Activated CD8-positive, alpha-beta memory T cell treated with anti-CD3 and anti-CD28 coated beads, Interleukin-2, amount 50 U/mL, for 1 hour (primary cell): ENCODE data around the gene MECR.

Experiments
- DNase-seq: peaks from one replicate; pipeline ENCODE4 v3.0.0-alpha.2; 2020; ENCODE audit errors: extremely low read depth

MECR gene, protein sequence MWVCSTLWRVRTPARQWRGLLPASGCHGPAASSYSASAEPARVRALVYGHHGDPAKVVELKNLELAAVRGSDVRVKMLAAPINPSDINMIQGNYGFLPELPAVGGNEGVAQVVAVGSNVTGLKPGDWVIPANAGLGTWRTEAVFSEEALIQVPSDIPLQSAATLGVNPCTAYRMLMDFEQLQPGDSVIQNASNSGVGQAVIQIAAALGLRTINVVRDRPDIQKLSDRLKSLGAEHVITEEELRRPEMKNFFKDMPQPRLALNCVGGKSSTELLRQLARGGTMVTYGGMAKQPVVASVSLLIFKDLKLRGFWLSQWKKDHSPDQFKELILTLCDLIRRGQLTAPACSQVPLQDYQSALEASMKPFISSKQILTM

DNA sequence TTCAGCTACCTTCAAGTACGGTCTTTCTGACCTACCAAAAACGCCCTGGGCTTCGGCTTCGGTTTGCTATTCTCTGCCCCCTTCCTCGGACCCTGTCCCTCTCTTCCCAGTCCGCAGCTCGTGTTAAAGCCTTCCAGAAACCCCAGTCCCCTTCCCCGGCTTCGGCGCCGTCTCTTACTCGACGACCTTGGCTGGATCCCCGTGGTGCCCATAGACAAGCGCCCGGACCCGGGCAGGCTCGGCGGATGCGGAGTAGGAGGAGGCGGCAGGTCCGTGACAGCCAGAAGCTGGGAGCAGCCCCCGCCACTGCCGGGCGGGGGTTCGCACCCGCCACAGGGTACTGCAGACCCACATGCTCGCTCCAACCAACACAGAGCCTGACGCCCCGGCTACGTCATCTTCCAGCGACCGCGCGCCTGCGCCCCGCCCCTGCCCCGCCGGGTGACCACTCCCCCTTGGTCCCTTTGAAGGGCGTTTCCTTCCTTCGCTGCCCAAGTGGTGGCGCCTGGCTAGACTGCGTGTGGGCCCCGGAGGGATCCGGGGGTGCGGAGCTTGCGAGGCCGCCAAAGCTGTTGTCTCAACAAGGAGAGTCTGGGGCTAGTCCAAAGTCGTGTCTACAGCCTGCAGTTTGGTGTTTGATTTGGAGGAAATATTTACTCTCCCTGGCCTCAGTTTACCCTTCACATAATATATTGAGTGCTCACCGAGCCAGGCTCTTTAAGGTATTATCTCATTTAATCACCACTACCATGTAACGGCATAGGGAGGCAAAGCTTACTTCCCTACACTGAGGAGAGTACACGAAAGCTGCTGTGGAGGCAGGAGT lies at the start of gene MECR:
Gene MECR (minus strand): TSS at position 382 of the 826 bp plus-strand sequence. CDS start 28 bp downstream, at position 354.
- DNase-seq, result peak; percentile 78

DNA sequence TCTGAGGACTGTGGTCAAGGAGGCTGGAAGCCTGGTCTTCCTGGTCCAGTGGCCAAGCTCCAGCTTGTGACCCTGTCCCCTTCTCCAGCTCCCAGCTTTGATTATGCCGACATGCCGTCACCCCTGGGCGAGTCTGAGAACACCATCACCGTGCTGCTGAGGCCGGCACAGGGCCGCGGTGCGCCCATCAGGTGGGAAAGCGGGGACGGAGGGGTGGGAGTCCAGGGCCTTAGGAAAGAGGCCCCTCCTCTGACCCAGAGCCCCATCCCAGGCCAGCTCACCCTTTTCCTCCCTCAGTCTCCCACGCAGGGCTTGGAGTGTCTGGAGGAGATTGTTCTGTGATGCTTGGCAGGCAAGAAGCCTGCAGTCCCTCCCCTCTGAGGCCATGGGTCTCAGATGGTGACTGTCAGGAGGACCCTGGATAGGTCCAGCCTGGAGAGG lies 49.2 kb upstream of the MECR start:
- no peak for DNase-seq

DNA sequence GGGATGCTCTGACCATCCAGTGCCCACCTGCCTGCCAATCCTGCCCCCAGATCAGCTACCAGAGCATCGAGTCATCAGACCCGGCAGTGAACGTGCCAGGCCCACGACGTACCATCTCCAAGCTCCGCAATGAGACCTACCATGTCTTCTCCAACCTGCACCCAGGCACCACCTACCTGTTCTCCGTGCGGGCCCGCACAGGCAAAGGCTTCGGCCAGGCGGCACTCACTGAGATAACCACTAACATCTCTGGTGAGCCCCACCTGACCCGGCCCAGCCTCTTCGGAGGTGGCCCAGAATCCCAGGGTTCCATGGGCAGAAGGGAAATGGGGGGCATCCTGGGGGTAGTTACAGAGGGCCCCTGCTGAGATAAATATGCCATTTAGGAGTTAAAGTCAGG lies 48.7 kb upstream of the MECR start:
- no peak for DNase-seq

DNA sequence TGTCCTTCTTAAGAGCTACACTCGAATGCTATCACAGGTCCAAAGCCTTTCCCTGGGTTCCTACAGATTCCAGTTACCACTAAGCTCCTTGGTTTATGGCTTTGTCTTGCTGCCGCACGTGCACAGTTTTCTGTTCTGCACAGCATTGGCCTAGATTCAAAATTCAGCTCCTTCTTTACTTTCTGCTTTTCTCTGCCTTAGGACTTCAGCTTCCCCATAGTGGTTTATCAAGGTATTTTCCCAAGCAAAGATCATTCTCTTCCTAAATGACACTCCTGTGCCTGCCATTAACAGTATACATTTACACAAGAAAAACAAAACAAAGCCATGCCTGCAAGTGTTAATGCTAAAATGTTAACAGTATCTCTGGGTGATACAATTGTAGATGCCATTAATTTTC lies 47.4 kb upstream of the MECR start:
- DNase-seq, result no peak

DNA sequence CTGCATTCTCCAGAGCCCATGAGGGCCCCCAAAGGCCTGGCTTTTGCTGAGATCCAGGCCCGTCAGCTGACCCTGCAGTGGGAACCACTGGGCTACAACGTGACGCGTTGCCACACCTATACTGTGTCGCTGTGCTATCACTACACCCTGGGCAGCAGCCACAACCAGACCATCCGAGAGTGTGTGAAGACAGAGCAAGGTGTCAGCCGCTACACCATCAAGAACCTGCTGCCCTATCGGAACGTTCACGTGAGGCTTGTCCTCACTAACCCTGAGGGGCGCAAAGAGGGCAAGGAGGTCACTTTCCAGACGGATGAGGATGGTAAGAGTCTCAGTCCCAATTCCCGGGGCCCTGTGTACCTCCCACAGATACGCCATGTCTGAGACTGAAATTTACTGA lies 44.7 kb upstream of the MECR start:
- no peak for DNase-seq

DNA sequence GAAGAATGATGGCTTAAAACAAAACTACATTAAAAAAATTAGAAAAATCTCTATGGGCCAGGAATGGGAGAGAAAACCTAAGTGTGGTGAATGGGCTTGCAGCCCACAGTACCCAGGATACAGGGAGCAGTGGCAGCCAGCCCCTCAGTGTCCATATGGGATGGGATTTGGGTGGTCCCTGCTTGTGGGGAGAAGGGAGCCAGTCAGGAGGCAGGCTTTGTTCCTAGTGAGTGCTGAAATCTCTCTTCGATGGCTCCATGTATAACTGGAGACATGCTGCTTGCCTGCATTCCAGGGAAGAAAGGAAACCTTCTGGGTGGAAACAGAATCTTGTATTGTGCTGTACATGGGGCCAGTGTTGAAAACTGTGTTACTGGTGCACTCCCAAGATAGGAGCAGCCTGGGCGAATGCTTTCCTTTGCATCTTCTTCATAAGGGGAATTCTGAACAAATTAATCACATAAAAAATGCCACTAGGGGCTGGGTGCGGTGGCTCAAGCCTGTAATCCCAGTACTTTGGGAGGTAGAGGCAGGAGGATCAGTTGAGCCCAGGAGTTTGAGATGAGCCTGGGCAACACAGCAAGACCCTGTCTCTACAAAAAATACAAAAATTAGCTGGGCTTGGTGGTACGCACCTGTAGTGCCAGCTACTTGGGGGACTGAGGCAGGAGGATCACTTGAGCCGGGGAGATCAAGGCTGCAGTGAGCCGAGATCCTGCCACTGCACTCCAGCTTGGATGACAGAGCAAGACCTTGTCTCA lies 41.6 kb upstream of the MECR start:
- no peak for DNase-seq

DNA sequence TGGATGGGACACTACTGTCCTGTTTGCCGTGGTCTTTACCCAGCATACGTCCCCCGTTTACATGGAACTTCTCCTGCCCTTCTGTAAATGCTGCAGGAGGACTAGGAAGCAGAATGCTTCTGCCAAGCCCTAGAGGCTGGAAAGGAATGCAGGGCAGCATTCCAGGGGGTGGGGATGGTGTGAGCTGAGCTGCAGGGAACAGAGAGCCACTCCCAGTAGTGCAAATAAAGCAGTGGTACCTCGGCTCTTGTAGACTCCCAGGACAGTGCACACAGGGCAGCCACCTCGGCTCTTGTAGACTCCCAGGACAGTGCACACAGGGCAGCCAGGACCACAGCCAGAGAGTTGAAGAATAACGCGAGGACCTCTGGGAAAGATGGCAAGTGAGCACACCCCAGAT lies 41.0 kb upstream of the MECR start:
- DNase-seq, result no peak

DNA sequence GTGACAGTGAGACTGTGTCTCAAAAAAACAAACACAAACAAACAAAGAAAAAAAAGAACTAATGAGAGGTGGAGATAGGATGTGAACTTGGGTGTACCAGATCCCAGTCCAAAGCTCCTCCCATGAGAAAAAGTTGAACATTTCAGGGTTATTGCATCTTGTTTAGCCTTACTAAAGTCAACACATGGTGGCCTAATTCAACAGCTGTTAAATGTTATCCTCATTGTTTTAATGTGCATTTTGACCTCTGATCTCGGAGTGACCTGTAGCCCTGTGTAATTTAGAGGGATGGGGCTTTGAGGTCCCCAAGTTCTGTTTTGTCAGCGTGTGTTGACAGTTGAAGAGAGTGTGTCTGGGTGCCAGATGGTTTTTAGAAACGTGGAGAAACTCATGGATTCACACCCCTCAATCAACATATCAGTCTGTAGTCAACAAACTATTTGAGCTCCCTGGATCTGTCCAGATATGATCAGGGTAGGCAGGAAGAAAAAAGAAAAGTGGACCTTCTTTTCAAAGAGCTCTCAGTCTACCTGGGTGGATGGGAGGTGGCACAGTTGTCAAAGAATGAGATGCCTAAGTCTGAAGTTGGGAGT lies 40.3 kb upstream of the MECR start:
- no peak for DNase-seq

DNA sequence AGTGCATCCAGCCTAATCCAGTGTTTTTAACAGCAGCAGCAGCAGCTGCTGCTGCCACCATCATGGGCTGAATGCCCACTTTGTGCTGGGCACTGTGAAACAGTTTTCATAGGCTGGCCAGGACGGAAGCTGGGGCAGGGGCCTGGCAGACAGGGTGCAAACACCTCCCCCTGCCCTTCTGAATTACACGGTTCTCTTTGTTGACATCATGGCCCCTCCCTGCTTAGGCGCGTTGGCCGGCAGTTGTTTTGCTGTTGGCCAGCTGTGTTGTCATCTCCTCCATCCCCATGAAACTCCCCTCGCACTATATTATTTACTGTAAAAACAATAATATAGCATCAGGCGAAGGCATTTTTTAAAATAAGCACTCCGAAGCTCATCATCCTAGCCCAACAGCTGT lies 38.6 kb upstream of the MECR start:
- no peak for DNase-seq

DNA sequence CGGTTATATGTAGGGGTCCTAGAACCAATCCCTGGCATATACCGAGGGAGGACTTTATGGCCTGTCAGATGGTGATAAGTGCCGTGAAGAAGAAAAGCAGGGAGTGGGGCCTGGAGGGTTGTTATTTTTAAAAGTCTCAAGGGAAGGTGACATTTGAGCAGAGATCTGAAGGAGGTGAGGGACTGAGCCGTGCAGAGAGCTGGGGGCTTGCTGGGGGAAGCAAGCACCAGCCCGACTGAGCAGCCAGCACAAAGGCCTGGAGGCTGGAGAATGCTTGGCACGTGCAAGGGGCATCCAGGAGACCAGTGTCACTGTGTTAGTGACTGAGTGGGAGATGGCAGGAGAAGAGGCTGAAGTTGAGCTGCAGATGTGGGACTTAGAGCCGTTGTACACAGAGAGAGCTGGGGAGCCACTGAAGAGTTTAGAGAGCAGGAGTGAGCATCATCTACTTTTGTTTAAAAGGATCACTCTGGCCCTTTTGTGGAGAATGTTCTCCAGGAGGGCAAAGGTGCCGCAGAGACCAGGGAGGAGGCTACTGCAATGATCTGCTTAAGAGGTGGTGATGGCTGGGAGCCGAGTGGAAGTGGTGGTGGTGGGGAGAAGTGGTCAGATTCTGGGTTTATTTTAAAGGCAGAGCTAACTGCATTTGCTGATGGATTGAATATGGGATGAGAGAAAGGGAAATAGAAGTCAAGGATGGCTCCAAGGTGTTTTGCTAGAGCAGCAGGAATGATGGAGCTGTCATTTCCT lies 36.8 kb upstream of the MECR start:
- no peak for DNase-seq

DNA sequence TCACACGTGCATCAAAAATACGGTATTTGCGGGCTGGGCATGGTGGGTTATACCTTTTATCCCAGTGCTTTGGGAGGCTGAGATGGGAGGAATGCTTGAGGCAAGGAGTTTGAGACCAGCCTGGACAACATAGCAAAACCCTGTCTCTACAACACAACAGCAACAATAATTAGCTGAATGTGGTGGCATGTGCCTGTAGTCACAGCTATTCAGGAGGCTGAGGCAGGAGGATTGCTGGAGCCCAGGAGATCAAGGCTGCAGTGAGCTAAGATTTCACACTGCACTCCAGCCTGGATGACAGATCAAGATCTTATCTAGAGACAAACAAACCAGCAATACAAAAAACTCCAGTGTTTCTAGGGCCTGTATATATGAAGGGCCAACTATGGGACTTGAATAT lies 36.2 kb upstream of the MECR start:
- DNase-seq, result no peak

DNA sequence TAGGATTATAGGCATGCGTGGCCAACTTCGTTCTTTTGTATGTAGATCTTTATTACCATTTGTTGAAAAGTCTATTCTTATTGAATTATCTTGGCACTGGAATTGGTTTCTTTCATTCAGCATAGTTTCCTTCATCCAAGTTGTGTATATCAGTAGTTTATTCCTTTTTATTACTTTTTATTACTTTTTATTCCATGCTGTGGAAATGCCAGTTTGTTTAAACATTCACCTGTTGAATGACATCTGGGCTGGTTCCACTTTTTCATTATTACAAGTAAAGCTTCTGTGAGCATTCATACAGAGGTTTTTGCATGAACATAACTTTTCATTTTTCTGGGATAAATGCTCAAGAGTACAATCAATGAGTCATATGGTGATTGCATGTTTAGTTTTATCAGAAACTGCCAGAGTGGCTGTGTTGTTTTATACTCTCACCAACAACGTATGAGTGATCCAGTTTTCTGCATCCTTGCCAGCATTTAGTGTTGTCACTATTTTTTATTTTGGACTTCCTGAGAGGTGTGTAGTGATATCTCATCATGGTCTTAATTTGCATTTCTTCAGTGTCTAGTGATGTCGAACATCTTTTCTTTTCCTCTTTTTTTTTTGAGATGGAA lies 34.1 kb upstream of the MECR start:
- no peak for DNase-seq

DNA sequence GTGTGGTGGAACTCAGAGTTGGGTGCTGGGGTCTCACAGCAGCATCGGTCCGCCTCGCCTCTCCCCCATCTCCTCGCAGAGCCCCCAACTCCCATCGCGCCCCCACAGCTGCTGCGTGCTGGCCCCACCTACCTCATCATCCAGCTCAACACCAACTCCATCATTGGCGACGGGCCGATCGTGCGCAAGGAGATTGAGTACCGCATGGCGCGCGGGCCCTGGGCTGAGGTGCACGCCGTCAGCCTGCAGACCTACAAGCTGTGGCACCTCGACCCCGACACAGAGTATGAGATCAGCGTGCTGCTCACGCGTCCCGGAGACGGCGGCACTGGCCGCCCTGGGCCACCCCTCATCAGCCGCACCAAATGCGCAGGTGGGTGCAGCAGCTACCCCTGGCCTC lies 29.8 kb upstream of the MECR start:
- no peak for DNase-seq

DNA sequence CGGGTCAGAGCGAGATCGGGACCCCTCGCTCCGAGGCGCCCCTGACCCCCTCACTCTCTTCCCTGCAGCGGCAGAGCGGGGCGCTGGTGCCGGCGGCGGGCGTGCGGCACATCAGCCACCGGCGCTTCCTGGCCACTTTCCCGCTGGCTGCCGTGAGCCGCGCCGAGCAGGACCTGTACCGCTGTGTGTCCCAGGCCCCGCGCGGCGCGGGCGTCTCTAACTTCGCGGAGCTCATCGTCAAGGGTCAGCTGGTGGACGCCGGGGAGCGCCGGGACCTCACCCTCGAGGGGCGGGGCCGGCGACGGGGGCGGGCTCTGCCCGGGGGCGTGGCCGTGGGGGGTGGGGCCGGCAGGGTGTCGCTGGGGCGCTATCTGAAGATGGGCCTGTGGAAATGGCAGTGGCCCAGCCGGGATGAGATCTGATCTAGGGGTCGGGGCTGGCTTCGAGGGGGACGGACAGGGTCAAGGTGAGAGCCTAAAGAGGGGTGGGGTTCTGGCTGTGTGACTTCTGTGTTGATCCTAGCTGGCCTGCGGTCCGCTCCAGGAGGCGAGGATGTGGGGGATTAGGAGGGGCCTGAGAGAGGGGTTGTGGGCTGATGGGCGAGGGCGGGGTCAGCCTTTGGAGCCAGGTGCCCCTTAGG lies 29.2 kb upstream of the MECR start:
- no peak for DNase-seq

DNA sequence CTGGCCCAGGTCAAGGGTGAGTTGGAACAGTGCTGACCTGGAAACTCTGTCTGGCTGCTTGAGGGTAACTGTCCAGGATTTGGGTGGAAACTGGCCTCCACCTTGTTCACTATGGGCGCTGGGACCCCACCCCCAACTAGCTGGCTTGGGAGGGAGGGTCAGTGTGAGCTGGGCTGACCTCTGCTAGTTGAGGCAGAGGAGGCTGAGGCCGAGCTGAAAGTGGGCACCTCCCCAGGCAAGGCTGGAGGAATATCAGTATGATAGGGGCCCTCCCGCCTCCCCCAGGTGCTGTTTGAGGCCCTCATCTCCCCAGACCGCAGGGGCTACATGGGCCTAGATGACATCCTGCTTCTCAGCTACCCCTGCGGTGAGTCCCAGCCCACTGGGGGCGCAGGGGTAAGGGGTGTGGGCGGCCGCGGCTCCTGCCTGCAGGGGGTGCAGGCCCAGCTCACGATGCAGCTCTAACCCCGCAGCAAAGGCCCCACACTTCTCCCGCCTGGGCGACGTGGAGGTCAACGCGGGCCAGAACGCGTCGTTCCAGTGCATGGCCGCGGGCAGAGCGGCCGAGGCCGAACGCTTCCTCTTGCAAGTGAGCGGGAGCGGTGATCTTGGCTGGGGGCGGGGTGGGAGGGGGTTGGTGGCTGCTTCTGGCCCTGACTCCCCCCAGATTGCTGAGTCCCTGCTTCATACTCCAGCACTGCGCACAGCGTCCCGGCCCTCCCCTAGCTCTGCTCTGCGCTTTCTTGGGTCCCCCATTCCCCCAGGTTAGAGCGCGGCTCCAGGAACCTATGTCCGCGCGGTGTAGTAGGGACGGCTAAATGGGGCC lies 28.5 kb upstream of the MECR start:
- DNase-seq, result no peak

DNA sequence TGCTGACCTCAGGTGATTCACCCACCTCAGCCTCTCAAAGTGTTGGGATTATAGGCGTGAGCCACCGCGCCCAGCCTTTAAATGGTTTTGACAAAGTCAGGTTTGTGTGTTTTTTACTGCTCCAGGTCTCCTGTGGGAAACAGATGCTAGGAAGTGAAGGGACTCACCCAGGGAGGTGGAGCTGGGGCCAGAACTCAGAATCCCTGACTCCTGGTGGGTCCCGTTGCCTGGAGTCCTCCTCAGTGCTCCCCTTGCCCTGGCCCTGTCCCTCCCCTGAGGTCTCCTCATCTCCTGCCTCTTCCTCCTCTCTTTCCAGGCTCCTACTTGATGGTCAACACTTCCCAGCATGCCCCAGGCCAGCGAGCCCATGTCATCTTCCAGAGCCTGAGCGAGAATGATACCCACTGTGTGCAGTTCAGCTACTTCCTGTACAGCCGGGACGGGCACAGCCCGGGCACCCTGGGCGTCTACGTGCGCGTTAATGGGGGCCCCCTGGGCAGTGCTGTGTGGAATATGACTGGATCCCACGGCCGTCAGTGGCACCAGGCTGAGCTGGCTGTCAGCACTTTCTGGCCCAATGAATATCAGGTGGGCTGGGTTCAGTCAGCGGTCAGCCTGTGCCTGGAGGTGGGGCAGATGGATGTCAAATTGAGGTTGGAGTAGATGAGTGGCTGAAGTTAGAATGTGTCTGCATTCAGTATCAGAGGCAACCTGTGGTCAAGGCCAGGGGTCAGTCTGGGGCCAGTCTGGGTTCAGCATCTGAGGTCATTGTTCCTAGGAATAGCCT lies 27.6 kb upstream of the MECR start:
- DNase-seq, result no peak

DNA sequence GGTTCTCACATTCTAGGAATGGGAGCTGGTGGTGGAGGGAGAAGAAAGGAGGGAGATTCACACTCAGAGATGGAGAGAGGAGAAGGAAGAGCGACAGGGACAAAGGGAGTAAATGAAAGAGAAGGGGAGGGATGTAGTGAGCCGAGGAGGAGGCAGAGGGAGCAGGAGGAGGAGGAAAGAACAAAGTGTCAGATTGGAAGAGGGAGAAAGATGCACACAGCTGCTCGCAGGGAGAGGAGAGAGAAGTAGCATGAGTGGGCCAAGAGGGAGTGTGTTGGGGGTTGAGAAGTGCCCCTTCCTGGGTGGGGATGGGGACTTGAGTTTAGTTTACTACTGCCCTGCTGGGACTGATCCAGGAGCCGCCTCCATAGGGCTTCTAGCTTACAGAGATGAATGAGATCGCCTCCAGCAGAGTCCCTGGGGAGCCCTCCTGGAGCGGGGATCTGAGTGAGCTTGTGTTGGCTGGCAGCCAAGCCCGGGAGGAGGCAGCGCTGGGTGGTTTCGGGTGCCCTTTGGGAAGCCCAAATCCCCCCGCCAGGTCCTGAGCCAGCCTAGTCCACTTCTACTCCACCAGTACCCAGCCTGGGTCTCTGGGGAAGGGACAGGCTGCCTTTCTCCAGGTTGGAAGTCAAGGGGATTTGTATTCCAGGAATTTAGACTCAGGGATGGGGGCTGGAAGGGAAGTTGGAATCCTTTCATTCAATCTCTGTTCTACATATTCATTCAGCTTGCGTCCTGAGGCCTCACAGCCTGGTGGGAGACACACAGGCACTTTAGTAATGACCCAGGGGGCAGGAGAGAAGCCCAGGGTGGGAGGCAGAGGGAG lies 26.5 kb upstream of the MECR start:
- no peak for DNase-seq

DNA sequence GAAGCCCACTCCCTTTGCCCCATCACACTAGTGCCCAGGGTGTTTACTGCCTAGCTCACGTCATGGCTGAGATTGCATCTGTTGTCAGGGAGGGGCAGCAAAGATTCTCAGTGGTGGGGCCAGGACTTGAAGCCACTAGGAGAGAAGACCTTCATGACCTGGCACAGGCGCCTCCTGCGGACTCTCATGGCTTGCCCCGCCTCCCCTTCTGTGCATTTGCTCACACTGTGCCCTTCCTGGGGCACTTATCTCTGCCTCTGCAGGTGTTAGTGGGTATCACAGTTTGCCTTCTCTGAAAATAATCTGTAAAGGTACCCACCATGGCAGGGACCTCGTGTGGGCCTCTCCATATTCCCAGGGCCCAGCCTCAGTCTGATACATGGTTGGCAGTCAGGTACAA lies 25.7 kb upstream of the MECR start:
- DNase-seq, result no peak
